HEK293 (cell line): ENCODE measurements around the gene NSD1.

Experiments
- HOXA7 ChIP-seq: sonication (generic); formaldehyde crosslinking; IDR thresholded peaks from 2 replicates; pipeline ENCODE4 v1.8.1; 2022; ENCODE audit warnings: missing genetic modification reagents, borderline replicate concordance
- ZNF600 ChIP-seq: fragments of 450-650 bp; formaldehyde crosslinking; IDR thresholded peaks from 2 replicates; pipeline ENCODE4 v1.5.1; 2016; ENCODE audit warnings: missing biosample characterization, missing genetic modification characterization
- TF ChIP-seq, protein P1 (sequence below): fragments of 450-650 bp; formaldehyde crosslinking; IDR thresholded peaks from 2 replicates; pipeline ENCODE4 v1.5.1; 2016; ENCODE audit warnings: missing biosample characterization, missing genetic modification characterization

DNA sequence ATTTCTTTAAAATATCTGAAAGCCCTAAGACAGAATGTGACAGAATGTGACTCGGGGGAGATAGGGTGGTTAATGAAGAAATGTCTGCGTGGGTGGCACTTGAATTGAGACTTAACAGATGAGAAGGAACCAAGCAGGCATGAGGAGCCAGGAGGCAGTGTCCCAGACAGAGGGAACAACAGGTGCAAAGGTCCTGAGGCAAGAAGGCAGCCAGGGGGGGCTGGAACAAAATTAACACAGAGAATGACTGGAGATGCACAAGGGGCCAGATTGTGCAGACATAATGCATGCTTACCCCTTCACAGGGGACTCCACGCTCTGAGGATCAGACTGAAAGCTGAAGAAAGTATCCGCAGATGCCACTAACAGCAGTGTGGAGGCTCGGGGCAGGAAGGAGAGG, 216.2 kb downstream of the NSD1 start:
- TF ChIP-seq ZNF600 (no peak), HOXA7 (CRISPR knock-in tag) (no peak)
- TF ChIP-seq, protein P1, sequence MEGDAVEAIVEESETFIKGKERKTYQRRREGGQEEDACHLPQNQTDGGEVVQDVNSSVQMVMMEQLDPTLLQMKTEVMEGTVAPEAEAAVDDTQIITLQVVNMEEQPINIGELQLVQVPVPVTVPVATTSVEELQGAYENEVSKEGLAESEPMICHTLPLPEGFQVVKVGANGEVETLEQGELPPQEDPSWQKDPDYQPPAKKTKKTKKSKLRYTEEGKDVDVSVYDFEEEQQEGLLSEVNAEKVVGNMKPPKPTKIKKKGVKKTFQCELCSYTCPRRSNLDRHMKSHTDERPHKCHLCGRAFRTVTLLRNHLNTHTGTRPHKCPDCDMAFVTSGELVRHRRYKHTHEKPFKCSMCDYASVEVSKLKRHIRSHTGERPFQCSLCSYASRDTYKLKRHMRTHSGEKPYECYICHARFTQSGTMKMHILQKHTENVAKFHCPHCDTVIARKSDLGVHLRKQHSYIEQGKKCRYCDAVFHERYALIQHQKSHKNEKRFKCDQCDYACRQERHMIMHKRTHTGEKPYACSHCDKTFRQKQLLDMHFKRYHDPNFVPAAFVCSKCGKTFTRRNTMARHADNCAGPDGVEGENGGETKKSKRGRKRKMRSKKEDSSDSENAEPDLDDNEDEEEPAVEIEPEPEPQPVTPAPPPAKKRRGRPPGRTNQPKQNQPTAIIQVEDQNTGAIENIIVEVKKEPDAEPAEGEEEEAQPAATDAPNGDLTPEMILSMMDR (tag by site-specific recombination) = no peak
